Trophoblast cell (in vitro differentiated cells and primary cell): ENCODE measurements around the gene F2RL1.

Source experiments
- DNase-seq, 2 donors: peaks; one replicate each; pipeline ENCODE4 v3.0.0-alpha.2; 2016
- H2AFZ ChIP-seq: 2 replicates; pipeline ENCODE4 v1.6.1; 2013; ENCODE audit warnings: low read length, moderate library complexity, mild to moderate bottlenecking; ENCODE audit not compliant: insufficient read depth, poor library complexity
- H2AK5ac ChIP-seq: 2 replicates; pipeline ENCODE4 v1.6.1; 2013; ENCODE audit warnings: mild to moderate bottlenecking, low read length
- H2BK120ac ChIP-seq: 2 replicates; pipeline ENCODE4 v1.6.1; 2013; ENCODE audit warnings: low read length, mild to moderate bottlenecking, moderate library complexity; ENCODE audit not compliant: insufficient read depth, poor library complexity
- H2BK12ac ChIP-seq: 2 replicates; pipeline ENCODE4 v1.6.1; 2013; ENCODE audit warnings: mild to moderate bottlenecking, low read length, moderate library complexity
- H2BK5ac ChIP-seq: 2 replicates; pipeline ENCODE4 v1.6.1; 2013; ENCODE audit warnings: low read length, low read depth, moderate library complexity, mild to moderate bottlenecking; ENCODE audit not compliant: poor library complexity
- H3K14ac ChIP-seq: 2 replicates; pipeline ENCODE4 v1.6.1; 2013; ENCODE audit warnings: mild to moderate bottlenecking, low read length
- H3K18ac ChIP-seq: 2 replicates; pipeline ENCODE4 v1.6.1; 2013; ENCODE audit warnings: mild to moderate bottlenecking, low read length
- H3K23ac ChIP-seq: 2 replicates; pipeline ENCODE4 v1.6.1; 2013; ENCODE audit warnings: low read length
- H3K27ac ChIP-seq: 2 replicates; pipeline ENCODE4 v1.5.1; 2013; ENCODE audit warnings: low read depth, mild to moderate bottlenecking, inconsistent platforms, low read length, moderate library complexity
- H3K27me3 ChIP-seq: 2 replicates; pipeline ENCODE4 v1.6.1; 2013; ENCODE audit warnings: inconsistent platforms, mild to moderate bottlenecking, low read length, moderate library complexity; ENCODE audit not compliant: insufficient read depth
- H3K36me3 ChIP-seq, 2 experiments: 1 replicate in 1 of 2; 2 replicates in 1 of 2; pipeline ENCODE4 v1.6.1; 2013; ENCODE audit warnings: low read length in 2 of 2, mild to moderate bottlenecking in 2 of 2, moderate library complexity in 1 of 2; ENCODE audit not compliant: insufficient read depth in 2 of 2, control insufficient read depth in 1 of 2
- H3K4ac ChIP-seq: 2 replicates; pipeline ENCODE4 v1.6.1; 2013; ENCODE audit warnings: low read depth, mild to moderate bottlenecking, low read length, moderate library complexity
- H3K4me1 ChIP-seq, 2 experiments: 1 replicate in 1 of 2; 2 replicates in 1 of 2; pipeline ENCODE4 v1.6.1; 2013; ENCODE audit warnings: low read length in 2 of 2, mild to moderate bottlenecking in 2 of 2, moderate library complexity in 1 of 2; ENCODE audit not compliant: insufficient read depth in 2 of 2, control insufficient read depth in 1 of 2
- H3K4me2 ChIP-seq: 2 replicates; pipeline ENCODE4 v1.6.1; 2013; ENCODE audit warnings: inconsistent platforms, mild to moderate bottlenecking, low read length, moderate library complexity
- H3K4me3 ChIP-seq: 2 replicates; pipeline ENCODE4 v1.5.1; 2013; ENCODE audit warnings: mild to moderate bottlenecking, low read depth, low read length, inconsistent platforms
- H3K79me1 ChIP-seq: one replicate; pipeline ENCODE4 v1.6.1; 2013; ENCODE audit warnings: low read length
- H3K79me2 ChIP-seq: 2 replicates; pipeline ENCODE4 v1.6.1; 2013; ENCODE audit warnings: low read length, mild to moderate bottlenecking; ENCODE audit not compliant: control insufficient read depth, insufficient read depth, poor library complexity
- H3K9ac ChIP-seq: 2 replicates; pipeline ENCODE4 v1.6.1; 2013; ENCODE audit warnings: mild to moderate bottlenecking, low read length
- H3K9me3 ChIP-seq: 2 replicates; pipeline ENCODE4 v1.6.1; 2013; ENCODE audit warnings: low read depth, mild to moderate bottlenecking, control low read depth, inconsistent platforms, low read length; ENCODE audit not compliant: insufficient read depth
- H4K12ac ChIP-seq: 2 replicates; pipeline ENCODE4 v1.6.1; 2013; ENCODE audit warnings: low read depth, mild to moderate bottlenecking, low read length, moderate library complexity
- H4K8ac ChIP-seq: 2 replicates; pipeline ENCODE4 v1.6.1; 2013; ENCODE audit warnings: low read depth, mild to moderate bottlenecking, low read length, moderate library complexity
- H4K91ac ChIP-seq: one replicate; pipeline ENCODE4 v1.6.1; 2013; ENCODE audit warnings: low read depth, mild to moderate bottlenecking, low read length, moderate library complexity
- WGBS: extraction: QIAGEN DNeasy Blood & Tissue Kit; methylation state at CpG from one replicate; pipeline ENCODE4 v1.1.7; 2013; ENCODE audit warnings: missing lambda C conversion rate; ENCODE audit not compliant: insufficient read length, insufficient coverage; ENCODE audit errors: extremely low coverage; 5-methylcytosine and 5-hydroxymethylcytosine counted together

F2RL1 gene

DNA sequence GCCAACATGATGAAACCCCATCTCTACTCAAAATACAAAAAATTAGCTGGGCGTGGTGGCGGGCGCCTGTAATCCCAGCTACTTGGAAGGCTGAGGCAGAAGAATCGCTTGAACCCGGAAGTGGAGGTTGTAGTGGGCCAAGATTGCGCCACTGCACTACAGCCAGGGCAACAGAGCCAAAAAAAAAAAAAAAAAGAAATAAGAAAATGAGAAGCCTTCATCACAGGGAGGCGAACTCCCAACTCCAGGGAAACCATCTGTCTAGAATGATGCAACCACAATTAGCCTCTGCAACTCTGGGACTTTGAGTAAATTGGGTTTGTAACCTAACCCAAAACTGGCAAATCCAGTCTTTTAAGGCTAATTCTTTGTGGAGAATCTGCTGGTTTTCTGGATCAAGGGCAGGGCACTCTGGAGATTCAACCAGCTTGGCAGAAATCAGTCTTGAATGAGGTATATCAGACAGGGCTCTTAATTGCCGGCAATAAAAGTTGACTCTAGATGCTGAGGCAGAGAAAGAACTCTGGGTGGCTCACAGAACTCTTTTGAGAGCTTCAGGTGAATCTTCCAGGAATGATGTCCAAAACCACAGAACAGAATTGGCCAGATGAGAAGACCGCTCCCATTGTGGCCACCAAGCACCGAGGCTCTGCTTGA lies 40.9 kb downstream of the F2RL1 start:
- no peaks in the 10 kb centered on the region for H3K36me3 ChIP-seq
- no peaks in the 10 kb centered on the region for H3K27me3 ChIP-seq
- H2BK12ac ChIP-seq, result no peak overlapping the region
- H2AFZ ChIP-seq, result no peak overlapping the region
- H2AK5ac ChIP-seq, result no peak overlapping the region
- H4K91ac ChIP-seq, result no peak overlapping the region
- H4K12ac ChIP-seq, result no peak overlapping the region
- H3K4me2 ChIP-seq, result no peak overlapping the region
- no peak for DNase-seq
- H3K4me1 ChIP-seq, result peaks cover 2% of the 10 kb centered on the region in 2 experiments
- no peaks in the 10 kb centered on the region for H3K79me1 ChIP-seq
- H3K23ac ChIP-seq, result no peak overlapping the region
- H2BK5ac ChIP-seq, result no peak overlapping the region
- no peak overlapping the region for H4K8ac ChIP-seq
- no peak overlapping the region for H3K27ac ChIP-seq
- H3K79me2 ChIP-seq, result no peaks in the 10 kb centered on the region
- no peak overlapping the region for H2BK120ac ChIP-seq
- no peak overlapping the region for H3K18ac ChIP-seq
- WGBS, result no CpG with 5 or more reads among the region's 10 CpGs
- no peak overlapping the region for H3K14ac ChIP-seq
- H3K4ac ChIP-seq, result no peak overlapping the region
- H3K9ac ChIP-seq, result no peak overlapping the region
- H3K4me3 ChIP-seq, result no peak overlapping the region
- peaks cover 1% of the 10 kb centered on the region for H3K9me3 ChIP-seq

DNA sequence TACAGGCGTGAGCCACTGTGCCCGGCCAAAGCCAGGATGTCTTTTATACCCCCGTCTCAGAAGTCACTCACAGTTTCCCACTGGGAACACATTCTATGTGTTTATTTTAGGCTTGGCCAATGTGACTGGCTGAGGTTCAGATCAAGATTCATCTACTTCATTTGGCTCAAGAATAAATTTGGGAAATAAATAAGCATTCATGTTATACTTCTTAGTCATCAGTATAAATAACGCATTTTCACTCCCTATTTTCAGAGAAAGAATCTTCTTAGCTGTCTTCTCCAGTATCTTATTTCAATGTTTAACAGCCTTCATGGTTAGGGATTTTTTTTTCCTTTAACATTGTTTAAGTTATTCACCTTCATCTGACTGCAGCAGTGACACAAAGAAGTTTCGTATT lies 42.8 kb downstream of the F2RL1 start:
- H4K8ac ChIP-seq, result no peak overlapping the region
- H3K79me2 ChIP-seq, result no peaks in the 10 kb centered on the region
- no peak overlapping the region for H3K14ac ChIP-seq
- H2AK5ac ChIP-seq, result no peak overlapping the region
- DNase-seq, result no peak
- no peak overlapping the region for H2BK12ac ChIP-seq
- no peaks in the 10 kb centered on the region for H3K27me3 ChIP-seq
- H3K27ac ChIP-seq, result no peak overlapping the region
- H3K23ac ChIP-seq, result no peak overlapping the region
- no peak overlapping the region for H3K4me3 ChIP-seq
- no CpG with 5 or more reads among the region's 5 CpGs for WGBS
- H2BK120ac ChIP-seq, result no peak overlapping the region
- H2BK5ac ChIP-seq, result no peak overlapping the region
- no peaks in the 10 kb centered on the region for H3K79me1 ChIP-seq
- H2AFZ ChIP-seq, result no peak overlapping the region
- no peak overlapping the region for H3K9ac ChIP-seq
- H3K9me3 ChIP-seq, result no peaks in the 10 kb centered on the region
- H4K91ac ChIP-seq, result no peak overlapping the region
- H4K12ac ChIP-seq, result no peak overlapping the region
- H3K4me2 ChIP-seq, result no peak overlapping the region
- peaks cover 2% of the 10 kb centered on the region in 2 experiments for H3K4me1 ChIP-seq
- no peak overlapping the region for H3K4ac ChIP-seq
- no peak overlapping the region for H3K18ac ChIP-seq
- H3K36me3 ChIP-seq, result no peaks in the 10 kb centered on the region

DNA sequence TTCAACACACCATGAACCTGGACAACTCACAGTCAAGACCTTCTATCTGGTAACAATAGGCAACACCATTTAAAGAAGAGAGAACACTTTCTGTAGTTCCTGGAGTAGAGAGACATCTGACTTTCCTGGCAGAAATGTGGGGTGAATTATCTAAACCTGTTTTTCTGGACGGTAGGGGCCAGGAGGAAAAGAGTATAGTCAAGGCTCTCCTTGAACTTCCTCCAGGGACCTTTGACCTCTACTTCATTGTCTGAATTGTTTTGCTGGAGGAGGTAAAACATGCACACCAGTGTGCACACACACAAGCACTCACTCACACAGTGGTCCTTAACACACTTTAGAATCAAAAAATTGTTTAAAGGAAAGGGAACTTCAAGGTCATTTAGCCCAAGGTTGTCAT lies 44.2 kb downstream of the F2RL1 start:
- no peak overlapping the region for H4K91ac ChIP-seq
- H4K12ac ChIP-seq, result no peak overlapping the region
- no peak overlapping the region for H3K4me3 ChIP-seq
- H3K79me2 ChIP-seq, result no peaks in the 10 kb centered on the region
- H3K27me3 ChIP-seq, result no peaks in the 10 kb centered on the region
- no peak overlapping the region for H3K4me2 ChIP-seq
- no peak overlapping the region for H3K9ac ChIP-seq
- H3K4ac ChIP-seq, result no peak overlapping the region
- H3K36me3 ChIP-seq, result no peaks in the 10 kb centered on the region
- peak overlapping the region; percentile 14 for H3K27ac ChIP-seq
- DNase-seq, result no peak
- H2AK5ac ChIP-seq, result no peak overlapping the region
- H3K9me3 ChIP-seq, result no peaks in the 10 kb centered on the region
- no peak overlapping the region for H2AFZ ChIP-seq
- no CpG with 5 or more reads among the region's 1 CpG for WGBS
- H2BK12ac ChIP-seq, result no peak overlapping the region
- no peak overlapping the region for H4K8ac ChIP-seq
- peaks cover 2% of the 10 kb centered on the region in 2 experiments for H3K4me1 ChIP-seq
- no peak overlapping the region for H3K18ac ChIP-seq
- no peak overlapping the region for H3K23ac ChIP-seq
- no peaks in the 10 kb centered on the region for H3K79me1 ChIP-seq
- no peak overlapping the region for H3K14ac ChIP-seq
- no peak overlapping the region for H2BK120ac ChIP-seq
- H2BK5ac ChIP-seq, result no peak overlapping the region

DNA sequence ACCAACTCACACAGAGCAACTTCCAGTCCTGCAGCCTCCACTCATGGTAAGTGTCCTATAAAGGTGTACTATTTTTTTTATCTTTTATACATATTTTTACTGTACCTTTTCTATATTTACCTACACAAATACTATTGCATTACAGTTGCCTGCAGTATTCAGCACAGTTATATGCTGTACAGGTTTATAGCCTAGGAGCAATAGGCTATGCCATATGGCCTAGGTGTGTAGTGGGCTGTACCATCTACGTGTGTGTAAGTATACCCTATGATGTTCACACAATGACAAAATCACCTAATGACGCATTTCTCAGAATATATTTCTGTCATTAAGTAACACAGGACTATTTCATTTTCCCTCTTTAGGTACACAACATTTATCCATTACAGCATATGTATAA lies 47.7 kb downstream of the F2RL1 start:
- no peak overlapping the region for H2AK5ac ChIP-seq
- no peak overlapping the region for H2AFZ ChIP-seq
- H3K9me3 ChIP-seq, result no peaks in the 10 kb centered on the region
- H3K4ac ChIP-seq, result no peak overlapping the region
- DNase-seq, result no peak
- H4K8ac ChIP-seq, result no peak overlapping the region
- H2BK5ac ChIP-seq, result no peak overlapping the region
- no peak overlapping the region for H3K14ac ChIP-seq
- H3K18ac ChIP-seq, result no peak overlapping the region
- no CpG with 5 or more reads among the region's 2 CpGs for WGBS
- no peak overlapping the region for H2BK120ac ChIP-seq
- H3K79me2 ChIP-seq, result no peaks in the 10 kb centered on the region
- H3K4me2 ChIP-seq, result no peak overlapping the region
- no peak overlapping the region for H3K23ac ChIP-seq
- H3K36me3 ChIP-seq, result no peaks in the 10 kb centered on the region
- no peak overlapping the region for H4K12ac ChIP-seq
- no peaks in the 10 kb centered on the region for H3K79me1 ChIP-seq
- no peak overlapping the region for H2BK12ac ChIP-seq
- no peak overlapping the region for H4K91ac ChIP-seq
- H3K4me1 ChIP-seq, result peaks cover 2% of the 10 kb centered on the region in 2 experiments
- H3K27me3 ChIP-seq, result no peaks in the 10 kb centered on the region
- no peak overlapping the region for H3K9ac ChIP-seq
- H3K27ac ChIP-seq, result no peak overlapping the region
- no peak overlapping the region for H3K4me3 ChIP-seq
